IgD-negative memory B cell (primary cell): ENCODE measurements around the gene UGGT2. TPM values are rescaled to one million over a fixed set of nuclear protein-coding genes. Genes with fewer than 3 reads are reported as not detected.
"Not testable (repeated sequence)": the region's sequence is repeated elsewhere in the genome, so short reads cannot be mapped to it uniquely, and the experiment has no call there.

Source experiments
- H3K27ac Mint-ChIP-seq, 3 donors: one replicate each; pipeline ENCODE4 v1.8.0; 2020 to 2022; ENCODE audit warnings: mild to moderate bottlenecking in 3 of 3, mixed read lengths in 3 of 3, moderate library complexity in 1 of 3
- H3K27me3 Mint-ChIP-seq: one replicate; pipeline ENCODE4 v1.8.0; 2021; ENCODE audit warnings: mixed read lengths
- H3K36me3 Mint-ChIP-seq: one replicate; pipeline ENCODE4 v1.8.0; 2020; ENCODE audit warnings: mild to moderate bottlenecking, mixed read lengths
- H3K4me1 Mint-ChIP-seq, 3 donors: one replicate each; pipeline ENCODE4 v1.8.0; 2020 to 2022; ENCODE audit warnings: mixed read lengths in 3 of 3, mild to moderate bottlenecking in 1 of 3
- H3K4me3 Mint-ChIP-seq, 4 donors: one replicate each; pipeline ENCODE4 v1.8.0; 2020 to 2022; ENCODE audit warnings: mild to moderate bottlenecking in 4 of 4, mixed read lengths in 4 of 4, moderate library complexity in 3 of 4
- H3K9me3 Mint-ChIP-seq, 3 donors: one replicate each; pipeline ENCODE4 v1.8.0; 2020 to 2021; ENCODE audit warnings: mixed read lengths in 3 of 3, mild to moderate bottlenecking in 1 of 3
- polyA plus RNA-seq: library from polyadenylated mRNA; unstranded; fragments of 300-500 nt; fragmentation: Illumina TruSeq; gene quantifications from one replicate; pipeline ENCODE4 v1.2.3, GENCODE V29; 2021

Gene UGGT2
- polyA plus RNA-seq, 1 donor from 2014 or later = 0.70 TPM

GRCh38 chr13:96071504-96071903 lies 18.3 kb upstream of the UGGT2 start:
- no peak overlapping the region for H3K4me3 Mint-ChIP-seq
- no peaks in the 10 kb centered on the region for H3K36me3 Mint-ChIP-seq
- H3K9me3 Mint-ChIP-seq = peaks cover 0 to 6% (median 0%) of the 10 kb centered on the region in 3 donors
- peaks cover 1% of the 10 kb centered on the region for H3K27me3 Mint-ChIP-seq
- H3K27ac Mint-ChIP-seq = no peak overlapping the region
- no peaks in the 10 kb centered on the region for H3K4me1 Mint-ChIP-seq

- Mint-ChIP-seq H3K27me3 (peaks cover 1% of the 10 kb centered on the region), H3K36me3 (no peaks in the 10 kb centered on the region), H3K4me3 (no peak overlapping the region), H3K4me1 (no peaks in the 10 kb centered on the region), H3K9me3 (peaks cover 0 to 6% (median 3%) of the 10 kb centered on the region in 3 donors), H3K27ac (no peak overlapping the region)
Measured at GRCh38 chr13:96068729-96069128, 15.5 kb upstream of the UGGT2 start.

- no peaks in the 10 kb centered on the region for H3K27me3 Mint-ChIP-seq
- no peaks in the 10 kb centered on the region for H3K4me1 Mint-ChIP-seq
- peaks cover 0 to 6% (median 3%) of the 10 kb centered on the region in 3 donors for H3K9me3 Mint-ChIP-seq
- H3K36me3 Mint-ChIP-seq = no peaks in the 10 kb centered on the region
- H3K27ac Mint-ChIP-seq = no peak overlapping the region
- H3K4me3 Mint-ChIP-seq = no peak overlapping the region
Measured at GRCh38 chr13:96065849-96066248, 12.6 kb upstream of the UGGT2 start.

GRCh38 chr13:96052656-96053002 lies 572 bp downstream of the UGGT2 start:
- H3K36me3 Mint-ChIP-seq = no peaks in the 10 kb centered on the region
- H3K4me1 Mint-ChIP-seq = peaks cover 0 to 7% (median 0%) of the 10 kb centered on the region in 3 donors
- no peaks in the 10 kb centered on the region for H3K9me3 Mint-ChIP-seq
- peak overlapping the region; percentile 87 to 98 (median 96) for H3K4me3 Mint-ChIP-seq
- peak overlapping the region in 1 of 3 donors; percentile 46 for H3K27ac Mint-ChIP-seq
- peaks cover 2% of the 10 kb centered on the region for H3K27me3 Mint-ChIP-seq

GRCh38 chr13:96051946-96052345 lies 1.3 kb downstream of the UGGT2 start:
- H3K27ac Mint-ChIP-seq, H3K27me3 Mint-ChIP-seq, H3K36me3 Mint-ChIP-seq, H3K4me1 Mint-ChIP-seq, H3K9me3 Mint-ChIP-seq: not testable (repeated sequence)
- peak overlapping the region; percentile 87 to 98 (median 96) for H3K4me3 Mint-ChIP-seq

- H3K9me3 Mint-ChIP-seq, H3K36me3 Mint-ChIP-seq, H3K27me3 Mint-ChIP-seq, H3K27ac Mint-ChIP-seq, H3K4me1 Mint-ChIP-seq: not testable (repeated sequence)
- peak overlapping the region in 2 of 4 donors; percentile 50 to 94 for H3K4me3 Mint-ChIP-seq
Measured at GRCh38 chr13:96051491-96051890, 1.7 kb downstream of the UGGT2 start.

GRCh38 chr13:96050955-96051354 lies 2.2 kb downstream of the UGGT2 start:
- H3K9me3 Mint-ChIP-seq, H3K27ac Mint-ChIP-seq, H3K27me3 Mint-ChIP-seq, H3K4me1 Mint-ChIP-seq, H3K36me3 Mint-ChIP-seq: not testable (repeated sequence)
- H3K4me3 Mint-ChIP-seq = peak overlapping the region in 1 of 4 donors; percentile 69

GRCh38 chr13:96046449-96047126 lies 6.6 kb downstream of the UGGT2 start:
- not testable (repeated sequence) for H3K27ac Mint-ChIP-seq, H3K9me3 Mint-ChIP-seq, H3K4me1 Mint-ChIP-seq, H3K27me3 Mint-ChIP-seq, H3K36me3 Mint-ChIP-seq, H3K4me3 Mint-ChIP-seq

GRCh38 chr13:96044238-96044637 lies 9.0 kb downstream of the UGGT2 start:
- peaks cover 0 to 4% (median 0%) of the 10 kb centered on the region in 3 donors for H3K4me1 Mint-ChIP-seq
- H3K4me3 Mint-ChIP-seq = no peak overlapping the region
- peaks cover 3% of the 10 kb centered on the region for H3K36me3 Mint-ChIP-seq
- no peak overlapping the region for H3K27ac Mint-ChIP-seq
- no peaks in the 10 kb centered on the region for H3K27me3 Mint-ChIP-seq
- peaks cover 0 to 8% (median 2%) of the 10 kb centered on the region in 3 donors for H3K9me3 Mint-ChIP-seq

GRCh38 chr13:96041326-96042110 lies 11.7 kb downstream of the UGGT2 start:
- peaks cover 0 to 4% (median 0%) of the 10 kb centered on the region in 3 donors for H3K4me1 Mint-ChIP-seq
- H3K4me3 Mint-ChIP-seq = no peak overlapping the region
- H3K27me3 Mint-ChIP-seq = no peaks in the 10 kb centered on the region
- H3K27ac Mint-ChIP-seq = no peak overlapping the region
- H3K36me3 Mint-ChIP-seq = peaks cover 3% of the 10 kb centered on the region
- H3K9me3 Mint-ChIP-seq = peaks cover 0 to 8% (median 2%) of the 10 kb centered on the region in 3 donors

- Mint-ChIP-seq H3K27me3 (no peaks in the 10 kb centered on the region), H3K4me3 (no peak overlapping the region), H3K27ac (no peak overlapping the region), H3K36me3 (peaks cover 3% of the 10 kb centered on the region), H3K9me3 (peaks cover 0 to 2% (median 0%) of the 10 kb centered on the region in 3 donors), H3K4me1 (peaks cover 0 to 2% (median 0%) of the 10 kb centered on the region in 3 donors)
Measured at GRCh38 chr13:96036515-96036914, 16.7 kb downstream of the UGGT2 start.

GRCh38 chr13:96034662-96035061 lies 18.5 kb downstream of the UGGT2 start:
- peaks cover 0 to 2% (median 0%) of the 10 kb centered on the region in 3 donors for H3K9me3 Mint-ChIP-seq
- H3K27me3 Mint-ChIP-seq = no peaks in the 10 kb centered on the region
- H3K27ac Mint-ChIP-seq = no peak overlapping the region
- H3K4me1 Mint-ChIP-seq = peaks cover 0 to 2% (median 0%) of the 10 kb centered on the region in 3 donors
- peaks cover 4% of the 10 kb centered on the region for H3K36me3 Mint-ChIP-seq
- H3K4me3 Mint-ChIP-seq = no peak overlapping the region

GRCh38 chr13:96033220-96034015 lies 19.8 kb downstream of the UGGT2 start:
- Mint-ChIP-seq H3K4me3 (no peak overlapping the region), H3K27ac (no peak overlapping the region), H3K27me3 (no peaks in the 10 kb centered on the region)

GRCh38 chr13:96032717-96033116 lies 20.5 kb downstream of the UGGT2 start:
- Mint-ChIP-seq H3K36me3 (peaks cover 4% of the 10 kb centered on the region), H3K4me1 (peaks cover 0 to 2% (median 0%) of the 10 kb centered on the region in 3 donors), H3K4me3 (no peak overlapping the region), H3K27ac (no peak overlapping the region), H3K9me3 (peaks cover 0 to 2% (median 0%) of the 10 kb centered on the region in 3 donors), H3K27me3 (no peaks in the 10 kb centered on the region)

More at GRCh38 chr13:96033220-96034015, 19.8 kb downstream of the UGGT2 start:
- Mint-ChIP-seq H3K4me1 (peaks cover 0 to 2% (median 0%) of the 10 kb centered on the region in 3 donors), H3K36me3 (peaks cover 4% of the 10 kb centered on the region), H3K9me3 (peaks cover 0 to 2% (median 0%) of the 10 kb centered on the region in 3 donors)

- no peaks in the 10 kb centered on the region for H3K27me3 Mint-ChIP-seq
- H3K36me3 Mint-ChIP-seq = peaks cover 4% of the 10 kb centered on the region
- H3K9me3 Mint-ChIP-seq = no peaks in the 10 kb centered on the region
- no peak overlapping the region for H3K4me3 Mint-ChIP-seq
- peaks cover 0 to 2% (median 0%) of the 10 kb centered on the region in 3 donors for H3K4me1 Mint-ChIP-seq
- peak overlapping the region in 1 of 3 donors; percentile 39 for H3K27ac Mint-ChIP-seq
Measured at GRCh38 chr13:96029002-96029401, 24.2 kb downstream of the UGGT2 start.
